ENCODE results near the gene FAM9C.

GRCh38 chrX:12994321-12994720 lies 50.1 kb downstream of the FAM9C start:
- TF ChIP-seq CTCF (conservative IDR thresholded peaks at IDR 0.05) (no peak), EZH2 (IDR thresholded peaks at IDR 0.05; ENCODE audit: low read depth) (no peak)
